Measurements from ENCODE around the gene KCNQ1. TPM values are rescaled to one million over a fixed set of nuclear protein-coding genes. Genes with fewer than 3 reads are reported as not detected.

KCNQ1 gene
- total RNA-seq, 3 donors from 2014 or later: 3.6 to 6.2 (median 5.1) TPM

DNA sequence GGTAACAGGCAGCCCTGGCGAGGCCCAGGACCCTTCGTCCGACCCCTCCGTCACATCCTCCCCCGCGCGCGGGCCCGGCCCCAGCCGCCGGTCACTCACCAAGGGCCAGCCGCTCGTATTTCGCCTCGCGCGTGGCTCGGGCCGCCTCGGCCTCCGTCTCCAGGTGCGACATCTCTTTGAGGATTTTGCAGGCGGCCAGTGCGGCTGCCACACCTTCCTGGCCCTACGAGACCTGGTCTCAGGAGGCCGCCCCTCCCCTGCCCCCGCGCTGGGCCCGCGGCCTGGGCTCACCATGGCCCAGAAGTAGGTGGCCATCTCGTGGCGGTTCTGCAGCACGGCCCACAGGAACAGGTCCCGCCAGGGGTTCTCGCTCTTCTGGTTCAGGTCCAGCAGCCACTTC lies 30.2 kb upstream of the KCNQ1 start:
- Histone ChIP-seq H3K4me3 (no peak overlapping the region), H3K27me3 (no peaks in the 10 kb centered on the region), H3K36me3 (no peaks in the 10 kb centered on the region), H3K4me1 (no peaks in the 10 kb centered on the region), H3K27ac (no peak overlapping the region), H3K9me3 (no peaks in the 10 kb centered on the region)
- TF ChIP-seq POLR2A (IDR thresholded peaks at IDR 0.05) (no peak), CTCF (IDR thresholded peaks at IDR 0.05) (no peak), POLR2AphosphoS5 (IDR thresholded peaks at IDR 0.05) (no peak)
- intact Hi-C loops (cut with DNase I; ENCODE audit: low total_unique reads): loop anchor here (5.0 kb wide), 1 partner anchor 227 kb away; no protein-coding TSS in a partner anchor
- no peak for DNase-seq (ENCODE audit: low spot score in 2 of 2)

GRCh38 chr11:2415171-2415570 lies 29.6 kb upstream of the KCNQ1 start:
- Histone ChIP-seq H3K27me3 (no peaks in the 10 kb centered on the region), H3K4me3 (no peak overlapping the region), H3K36me3 (no peaks in the 10 kb centered on the region), H3K9me3 (no peaks in the 10 kb centered on the region), H3K27ac (no peak overlapping the region), H3K4me1 (no peaks in the 10 kb centered on the region)
- no peak for DNase-seq (ENCODE audit: low spot score in 2 of 2)
- no peak for TF ChIP-seq CTCF (IDR thresholded peaks at IDR 0.05)
- TF ChIP-seq POLR2AphosphoS5 (IDR thresholded peaks at IDR 0.05): no peak
- TF ChIP-seq POLR2A (IDR thresholded peaks at IDR 0.05): no peak
- intact Hi-C loops (cut with DNase I; ENCODE audit: low total_unique reads): no loop called here

DNA sequence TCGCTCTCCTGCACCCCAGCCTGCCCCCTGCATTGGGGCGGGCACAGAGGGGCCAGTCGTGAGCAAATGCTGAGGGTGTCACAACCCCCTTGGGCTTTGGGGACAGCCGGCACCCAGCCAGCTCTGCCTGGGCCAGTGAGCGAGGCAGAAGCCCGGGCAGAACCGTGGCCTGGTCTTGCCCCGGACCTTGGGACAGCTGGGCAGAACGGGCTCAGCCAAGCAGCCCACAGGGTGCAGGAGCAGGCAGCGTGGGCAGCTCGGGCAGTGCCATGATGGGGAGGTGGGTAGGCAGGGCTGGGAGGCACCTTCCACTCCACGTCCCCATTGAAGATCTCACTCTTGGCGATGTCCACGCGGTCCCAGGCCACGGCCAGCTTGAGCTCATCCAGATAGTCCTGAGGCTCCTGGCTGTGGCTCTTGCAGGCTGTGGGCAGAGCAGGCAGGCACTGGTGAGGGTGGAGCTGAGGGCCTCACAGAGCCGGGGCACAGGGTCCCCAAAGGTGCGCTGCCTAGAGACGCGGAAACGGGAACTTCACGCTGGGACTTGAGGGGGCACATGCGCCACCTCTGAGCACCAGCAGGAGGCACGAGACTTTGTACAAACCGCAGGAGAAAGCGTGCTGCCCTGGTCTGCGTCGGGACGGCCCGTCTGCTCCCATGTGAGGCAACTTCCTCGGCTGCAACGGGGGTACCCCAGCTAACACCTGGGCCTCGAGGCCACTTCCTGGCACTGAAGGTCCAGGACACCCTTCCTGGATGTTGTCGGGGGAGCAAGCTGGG lies 29.0 kb upstream of the KCNQ1 start:
- no peak for DNase-seq (ENCODE audit: low spot score in 2 of 2)
- intact Hi-C loops (cut with DNase I; ENCODE audit: low total_unique reads): no loop called here

DNA sequence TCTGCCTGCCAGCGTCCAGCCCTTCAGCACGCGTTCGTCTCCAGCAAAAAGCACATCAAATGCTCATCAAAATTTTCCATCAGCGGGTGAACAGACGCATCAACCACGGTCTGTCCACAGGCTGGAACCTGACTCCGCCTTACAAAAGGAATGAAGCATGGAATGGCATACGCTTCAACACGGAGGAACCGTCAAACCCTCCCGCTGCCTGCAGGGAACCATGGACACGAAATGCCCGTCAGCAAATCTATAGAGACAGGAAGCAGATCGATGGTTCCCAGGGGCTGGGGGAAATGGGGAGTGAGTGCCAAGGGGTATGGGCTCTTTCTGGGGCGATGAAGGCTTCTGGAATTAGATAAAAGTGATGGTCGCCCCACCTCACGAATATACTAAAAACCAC lies 28.0 kb upstream of the KCNQ1 start:
- Histone ChIP-seq H3K4me3 (no peak overlapping the region), H3K4me1 (peaks cover 0 to 3% of the 10 kb centered on the region in 2 donors), H3K27ac (no peak overlapping the region), H3K9me3 (no peaks in the 10 kb centered on the region), H3K36me3 (no peaks in the 10 kb centered on the region), H3K27me3 (no peaks in the 10 kb centered on the region)
- no peak for DNase-seq (ENCODE audit: low spot score in 2 of 2)
- TF ChIP-seq CTCF (IDR thresholded peaks at IDR 0.05) (no peak), POLR2A (IDR thresholded peaks at IDR 0.05) (no peak), POLR2AphosphoS5 (IDR thresholded peaks at IDR 0.05) (no peak)
- intact Hi-C loops (cut with DNase I; ENCODE audit: low total_unique reads): no loop called here

More for the DNA sequence above, 29.0 kb upstream of the KCNQ1 start:
- H3K9me3 ChIP-seq: no peaks in the 10 kb centered on the region
- peaks cover 0 to under 1% of the 10 kb centered on the region in 2 donors for H3K4me1 ChIP-seq
- H3K27ac ChIP-seq: no peak overlapping the region
- TF ChIP-seq POLR2AphosphoS5 (IDR thresholded peaks at IDR 0.05): no peak
- no peak for TF ChIP-seq CTCF (IDR thresholded peaks at IDR 0.05)
- no peak for TF ChIP-seq POLR2A (IDR thresholded peaks at IDR 0.05)
- no peaks in the 10 kb centered on the region for H3K27me3 ChIP-seq
- no peaks in the 10 kb centered on the region for H3K36me3 ChIP-seq
- H3K4me3 ChIP-seq: no peak overlapping the region

GRCh38 chr11:2417856-2418692 lies 26.7 kb upstream of the KCNQ1 start:
- TF ChIP-seq POLR2A (IDR thresholded peaks at IDR 0.05): no peak
- no peak for TF ChIP-seq CTCF (IDR thresholded peaks at IDR 0.05)
- no peak for TF ChIP-seq POLR2AphosphoS5 (IDR thresholded peaks at IDR 0.05)
- intact Hi-C loops (cut with DNase I; ENCODE audit: low total_unique reads): no loop called here
- peaks cover 0 to 3% of the 10 kb centered on the region in 2 donors for H3K4me1 ChIP-seq

More at GRCh38 chr11:2417856-2418692, 26.7 kb upstream of the KCNQ1 start:
- Histone ChIP-seq H3K4me3 (no peak overlapping the region), H3K27ac (no peak overlapping the region), H3K36me3 (no peaks in the 10 kb centered on the region), H3K27me3 (peaks cover 0 to 4% of the 10 kb centered on the region in 2 donors), H3K9me3 (no peaks in the 10 kb centered on the region)
- no peak for DNase-seq (ENCODE audit: low spot score in 2 of 2)
